Subcutaneous adipose tissue (tissue), 4 donors: Measurements from ENCODE around the gene CNGA4. TPM values are rescaled to one million over a fixed set of nuclear protein-coding genes. Genes with fewer than 3 reads are reported as not detected.

Experiments
- CTCF ChIP-seq: fragments of 450-650 bp; IDR thresholded peaks from one replicate; pipeline ENCODE4 v1.5.1; 2016; ENCODE audit warnings: low read depth, mild to moderate bottlenecking, control low read depth, antibody characterized with exemption, moderate library complexity
- total RNA-seq, 4 donors: library from RNA; depleted of rRNA; stranded (reverse); fragments of >200 nt; gene quantifications; one replicate each; pipeline ENCODE4 v1.1.0, GENCODE V29; 2016

The CNGA4 gene
- total RNA-seq, 4 donors from 2014 or later, result not detected

- no peak for TF ChIP-seq CTCF
These were observed 4.3 kb upstream of the CNGA4 start, which contains the start of gene FHIP1B for GRCh38 chr11:6234387-6235107. FHIP1B (minus strand) TSS chr11:6234636; CDS start chr11:6224516, 10,120 bp downstream.

GRCh38 chr11:6237266-6237665, 1.6 kb upstream of the CNGA4 start:
- TF ChIP-seq CTCF, result no peak

GRCh38 chr11:6237761-6238302, 1.1 kb upstream of the CNGA4 start:
- TF ChIP-seq CTCF, result no peak

GRCh38 chr11:6240139-6240538, 1.2 kb downstream of the CNGA4 start:
- no peak for TF ChIP-seq CTCF

GRCh38 chr11:6240781-6241180, 1.9 kb downstream of the CNGA4 start:
- TF ChIP-seq CTCF, result no peak

GRCh38 chr11:6241316-6241715, 2.4 kb downstream of the CNGA4 start:
- no peak for TF ChIP-seq CTCF

- no peak for TF ChIP-seq CTCF
These were observed 6.6 kb downstream of the CNGA4 start for GRCh38 chr11:6245536-6245935.
